Muscle of arm (tissue), 14 donors: ENCODE measurements around the gene RFNG. TPM values are rescaled to one million over a fixed set of nuclear protein-coding genes. Genes with fewer than 3 reads are reported as not detected.
A peak's percentile ranks its signal among the peaks of the same experiment; 100 is the strongest.

Experiments used
- DNase-seq: peaks from one replicate; pipeline ENCODE4 v3.0.0-alpha.2; 2013
- long read RNA-seq, 11 donors: transcript quantifications; one replicate each; lab custom pipeline, GENCODE V29; 2026
- polyA plus RNA-seq, 12 donors: library from polyadenylated mRNA; unstranded; fragments of 120-200 nt; gene quantifications; one replicate each; pipeline ENCODE4 v1.2.1, GENCODE V29; 2013; ENCODE audit not compliant: insufficient read length in 12 of 12

RFNG gene
- polyA plus RNA-seq: 10 to 100 TPM in 11 of 12 donors, not detected in 1; 22.8 to 56.6 (median 30.1) TPM
- long read RNA-seq, donor 1, transcript RFNG-209 (1 exons, 2,886 nt): major isoform, 16 of 22 reads
- long read RNA-seq, donor 1, transcript RFNG-201 (8 exons, 1,828 nt): minor isoform, 5 of 22 reads
- long read RNA-seq, donor 1, partial matches to known transcripts: 0 of 22 reads
- long read RNA-seq, donor 1, other reads (novel, unspliced or antisense): 0 of 22 reads
- long read RNA-seq, donor 2, transcript RFNG-201 (8 exons, 1,828 nt): minor isoform, 6 of 15 reads
- long read RNA-seq, donor 2, transcript RFNG-209 (1 exons, 2,886 nt): major isoform, 7 of 15 reads
- long read RNA-seq, donor 2, partial matches to known transcripts: 0 of 15 reads
- long read RNA-seq, donor 2, other reads (novel, unspliced or antisense): 0 of 15 reads
- long read RNA-seq, donor 3, transcript RFNG-201 (8 exons, 1,828 nt): minor isoform, 5 of 13 reads
- long read RNA-seq, donor 3, transcript RFNG-209 (1 exons, 2,886 nt): major isoform, 7 of 13 reads
- long read RNA-seq, donor 3, partial matches to known transcripts: 0 of 13 reads
- long read RNA-seq, donor 3, other reads (novel, unspliced or antisense): 0 of 13 reads
- long read RNA-seq, donor 4, partial matches to known transcripts: 0 of 9 reads
- long read RNA-seq, donor 4, other reads (novel, unspliced or antisense): 0 of 9 reads
- long read RNA-seq, donor 5, transcript RFNG-209 (1 exons, 2,886 nt): minor isoform, 6 of 27 reads
- long read RNA-seq, donor 5, transcript RFNG-201 (8 exons, 1,828 nt): major isoform, 18 of 27 reads
- long read RNA-seq, donor 5, partial matches to known transcripts: 0 of 27 reads
- long read RNA-seq, donor 5, other reads (novel, unspliced or antisense): 0 of 27 reads
- long read RNA-seq, donor 6, transcript RFNG-209 (1 exons, 2,886 nt): major isoform, 11 of 20 reads
- long read RNA-seq, donor 6, transcript RFNG-201 (8 exons, 1,828 nt): minor isoform, 6 of 20 reads
- long read RNA-seq, donor 6, partial matches to known transcripts: 0 of 20 reads
- long read RNA-seq, donor 6, other reads (novel, unspliced or antisense): 0 of 20 reads
- long read RNA-seq, donor 7, transcript RFNG-209 (1 exons, 2,886 nt): major isoform, 8 of 13 reads
- long read RNA-seq, donor 7, partial matches to known transcripts: 0 of 13 reads
- long read RNA-seq, donor 7, other reads (novel, unspliced or antisense): 0 of 13 reads
- long read RNA-seq, donor 8, transcript RFNG-209 (1 exons, 2,886 nt): major isoform, 15 of 137 reads
- long read RNA-seq, donor 8, partial matches to known transcripts: 85 of 137 reads
- long read RNA-seq, donor 8, other reads (novel, unspliced or antisense): 30 of 137 reads
- long read RNA-seq, donor 9, transcript RFNG-209 (1 exons, 2,886 nt): major isoform, 8 of 11 reads
- long read RNA-seq, donor 9, partial matches to known transcripts: 0 of 11 reads
- long read RNA-seq, donor 9, other reads (novel, unspliced or antisense): 0 of 11 reads
- long read RNA-seq, donor 10, transcript RFNG-201 (8 exons, 1,828 nt): major isoform, 9 of 19 reads
- long read RNA-seq, donor 10, transcript RFNG-209 (1 exons, 2,886 nt): major isoform, 9 of 19 reads
- long read RNA-seq, donor 10, partial matches to known transcripts: 0 of 19 reads
- long read RNA-seq, donor 10, other reads (novel, unspliced or antisense): 0 of 19 reads
- long read RNA-seq, donor 11, transcript RFNG-201 (8 exons, 1,828 nt): minor isoform, 6 of 123 reads
- long read RNA-seq, donor 11, transcript RFNG-209 (1 exons, 2,886 nt): major isoform, 11 of 123 reads
- long read RNA-seq, donor 11, partial matches to known transcripts: 80 of 123 reads
- long read RNA-seq, donor 11, other reads (novel, unspliced or antisense): 23 of 123 reads

- DNase-seq: peak; percentile 60
Observed at GRCh38 chr17:82051776-82052637, at the start of gene RFNG, which contains the start of gene GPS1. Gene RFNG (minus strand): TSS chr17:82051811. CDS start chr17:82051766, 45 bp downstream. Gene GPS1 (plus strand): TSS chr17:82051898. CDS start chr17:82051932, 34 bp downstream.

DNA sequence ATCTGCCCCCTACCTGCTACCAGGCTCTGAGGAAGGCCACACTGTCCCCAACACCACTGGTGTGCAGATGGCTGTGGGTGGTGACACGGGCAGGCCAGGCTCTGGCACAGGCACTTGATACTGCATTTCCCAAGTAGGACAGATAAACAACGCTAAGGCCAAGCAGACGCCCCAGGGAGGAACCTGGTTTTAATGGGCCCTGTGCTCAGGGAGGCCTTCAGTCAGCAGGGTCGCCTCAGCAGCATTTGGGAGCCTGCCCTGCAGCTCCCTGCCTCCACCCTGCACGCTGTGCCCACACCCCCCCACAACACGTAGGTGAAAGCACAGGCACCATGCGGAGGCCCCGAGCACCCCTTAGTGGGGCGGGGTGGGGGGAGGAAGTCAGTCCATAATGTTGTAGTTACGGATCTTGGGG, 49.7 kb upstream of the RFNG start:
- no peak for DNase-seq

DNA sequence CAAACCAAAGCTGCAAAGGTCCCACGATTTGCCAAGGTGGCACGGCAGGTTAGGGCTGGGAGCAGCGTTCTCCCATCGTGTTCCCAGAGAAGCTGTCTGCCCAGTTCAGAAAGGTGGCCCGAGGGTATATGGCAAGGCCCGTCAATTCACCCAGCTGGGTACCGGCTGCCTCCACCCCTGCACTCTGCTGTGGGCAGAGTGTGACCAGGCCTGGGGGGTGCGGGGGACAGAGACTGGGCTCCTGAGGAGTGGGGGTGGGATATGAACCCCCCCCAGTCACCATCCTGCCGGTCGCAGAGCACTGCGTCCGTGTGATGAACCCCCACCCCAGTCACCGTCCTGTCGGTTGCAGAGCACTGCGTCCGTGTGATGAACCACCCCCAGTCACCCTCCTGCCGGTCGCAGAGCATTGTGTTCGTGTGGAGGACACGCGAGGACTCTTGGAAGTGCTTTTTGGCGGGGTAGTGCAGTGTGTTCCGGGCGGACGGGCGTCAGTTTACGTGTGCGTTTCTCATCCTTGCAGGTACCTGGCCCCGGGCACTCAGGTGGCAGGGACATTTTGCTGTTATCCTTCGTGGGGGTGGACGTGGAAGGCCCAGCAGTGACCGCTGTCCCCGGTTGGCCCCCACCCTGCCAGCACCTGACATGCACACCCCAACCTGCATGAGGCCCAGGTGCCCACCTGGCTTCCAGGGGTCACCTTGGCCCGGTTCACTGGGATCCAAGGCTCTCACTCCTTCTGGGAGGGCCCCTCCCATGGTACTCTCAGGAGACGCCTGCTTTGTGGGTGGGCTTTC, 49.1 kb upstream of the RFNG start:
- DNase-seq: no peak

GRCh38 chr17:82098939-82099763, 47.5 kb upstream of the RFNG start:
- no peak for DNase-seq

DNA sequence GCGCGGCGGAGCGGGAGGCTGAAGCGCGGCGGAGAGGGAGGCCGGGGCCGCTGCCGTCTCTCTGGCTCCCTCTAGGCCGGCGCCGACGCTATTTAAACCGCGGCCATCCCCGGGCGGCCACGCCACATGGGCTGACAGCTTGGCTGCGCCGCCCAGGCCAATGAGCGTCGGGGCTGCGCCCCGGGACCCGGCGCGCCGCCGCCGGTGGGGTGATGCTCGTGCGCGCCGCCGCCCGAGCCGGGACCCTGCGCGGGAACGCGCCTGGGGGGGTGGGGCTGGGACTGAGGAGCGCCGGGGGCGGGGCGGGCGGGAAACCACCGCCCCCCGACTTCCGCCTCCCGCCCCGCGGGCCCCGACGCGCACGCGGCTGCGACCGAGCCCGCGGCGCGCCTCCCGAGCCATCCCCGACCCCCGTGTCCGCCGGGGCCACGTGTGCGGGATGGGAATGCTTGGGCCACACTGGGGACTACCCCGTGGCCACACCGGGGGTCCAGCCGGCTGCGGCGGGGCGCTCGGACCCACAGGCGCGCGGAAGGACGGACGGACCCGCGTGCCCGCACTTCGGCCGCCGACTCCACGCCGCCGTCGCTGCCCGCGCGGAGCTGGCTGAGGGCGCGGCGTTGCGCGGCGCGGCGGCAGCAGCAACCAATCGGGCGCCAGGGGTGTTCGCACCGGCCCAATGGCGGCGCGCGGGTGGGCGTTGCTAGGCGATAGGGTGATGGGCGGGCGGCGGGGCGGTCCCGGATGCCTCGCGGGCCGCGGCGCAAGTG, 46.7 kb upstream of the RFNG start, which contains the start of gene FASN:
TSS of gene FASN (minus strand) at position 68 of the 770 bp plus-strand sequence. CDS start 1,791 bp downstream, outside the sequence.
- peak; percentile 92 for DNase-seq

- no peak for DNase-seq
Observed at GRCh38 chr17:82097919-82098168, 46.2 kb upstream of the RFNG start.

DNA sequence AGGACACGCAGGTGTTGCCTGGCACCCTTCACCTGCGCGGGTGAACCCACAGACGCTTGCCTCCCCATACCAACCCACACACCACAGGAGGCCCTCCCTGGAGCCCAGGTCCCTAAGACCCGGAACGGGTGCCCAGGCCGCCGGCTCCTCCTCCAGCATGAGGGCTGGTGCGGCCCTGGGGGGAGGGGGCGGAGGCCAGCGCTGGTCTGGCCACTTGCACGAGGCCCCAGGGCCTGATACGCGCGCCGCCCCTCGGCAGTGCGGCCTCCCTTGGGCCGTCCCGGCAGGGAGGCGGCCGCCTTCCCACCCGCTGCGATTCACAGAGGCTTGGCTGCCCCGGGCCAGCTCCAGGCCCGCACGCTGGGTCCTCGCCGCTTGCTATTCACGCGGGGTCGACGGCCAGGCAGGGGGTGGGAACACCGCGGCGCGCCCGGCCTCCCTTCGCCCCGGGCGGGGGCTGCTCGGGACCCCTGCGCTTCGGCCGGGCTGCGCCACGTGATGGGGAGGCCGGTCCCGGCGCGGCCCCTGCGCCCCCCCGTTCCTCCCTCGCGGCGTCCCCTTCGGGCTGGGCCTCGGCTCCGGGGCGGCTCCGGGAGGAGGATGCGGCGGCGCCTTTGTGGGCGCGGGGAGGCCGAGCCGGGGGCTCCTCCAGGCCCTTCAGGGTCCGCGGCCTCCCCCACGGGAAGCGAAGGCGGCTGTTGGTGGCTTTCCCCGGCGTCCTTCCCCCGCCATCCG, 45.7 kb upstream of the RFNG start:
- DNase-seq: no peak

- DNase-seq: no peak
Observed at GRCh38 chr17:82096709-82097183, 45.1 kb upstream of the RFNG start.

- DNase-seq: no peak
Observed at GRCh38 chr17:82095777-82096708, 44.4 kb upstream of the RFNG start.

GRCh38 chr17:82094931-82095776, 43.5 kb upstream of the RFNG start:
- DNase-seq: no peak

DNA sequence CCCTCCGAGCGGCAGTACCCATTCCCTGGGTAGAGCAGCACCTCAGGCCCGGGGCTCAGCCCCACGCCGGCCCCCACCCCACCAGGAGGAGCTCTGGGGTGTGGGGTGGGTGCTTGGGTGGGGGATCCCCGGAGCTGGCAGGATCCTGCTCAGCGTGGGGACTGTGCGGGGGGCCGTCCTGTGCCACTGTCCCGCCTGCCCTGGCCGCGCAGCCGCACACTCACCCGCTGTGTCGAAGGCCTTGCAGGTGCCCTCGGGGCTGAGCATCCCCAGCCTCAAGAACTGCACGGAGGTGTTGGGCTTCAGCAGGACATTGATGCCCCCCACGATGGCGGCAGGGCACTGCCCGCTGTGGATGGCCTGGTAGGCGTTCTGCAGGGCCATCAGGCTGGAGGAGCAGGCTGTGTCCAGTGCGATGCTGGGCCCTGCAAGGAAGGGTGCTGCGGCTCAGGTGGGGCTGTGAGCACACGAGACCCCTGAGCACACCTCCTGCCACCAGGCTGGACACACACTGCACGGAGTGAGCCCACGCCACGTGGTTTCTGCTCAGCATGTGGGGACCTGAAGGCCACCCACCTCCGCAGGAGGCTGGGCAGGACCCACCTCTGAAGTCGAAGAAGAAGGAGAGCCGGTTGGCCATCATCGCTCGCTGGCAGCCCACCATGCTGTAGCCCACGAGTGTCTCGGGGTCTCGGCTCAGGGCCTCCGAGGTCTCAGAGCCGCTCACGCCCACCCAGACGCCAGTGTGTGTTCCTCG, 41.6 kb upstream of the RFNG start:
- no peak for DNase-seq

- DNase-seq: no peak
Observed at GRCh38 chr17:82092628-82092994, 41.0 kb upstream of the RFNG start.

DNA sequence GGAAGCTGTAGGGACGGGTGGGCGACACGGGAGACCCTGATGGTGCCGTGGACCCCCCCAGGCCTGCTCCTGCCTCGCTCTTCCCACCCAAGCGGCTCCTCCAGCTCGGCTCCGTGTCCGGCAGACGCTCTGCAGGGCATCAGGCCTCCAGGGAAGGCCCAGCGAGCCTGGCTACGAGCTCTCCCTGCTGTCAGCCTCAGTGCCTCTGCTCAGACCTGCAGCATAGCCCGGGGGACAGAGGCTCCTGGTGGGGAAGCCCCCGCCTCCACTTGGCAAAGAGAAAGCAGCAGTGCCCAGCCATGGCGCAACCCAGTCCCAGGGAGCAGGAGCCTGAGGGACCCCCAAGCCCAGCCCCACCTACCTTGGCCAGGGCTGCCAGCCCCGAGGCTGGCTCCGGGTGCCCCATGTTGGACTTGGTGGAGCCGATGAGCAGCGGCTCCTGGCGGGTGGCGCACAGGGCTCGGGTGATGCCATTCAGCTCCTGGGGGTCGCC, 40.5 kb upstream of the RFNG start:
- DNase-seq: no peak
